NCI-H187 treated with DMSO at 0.1 percent for 48 hours (cell line): ENCODE measurements around the gene PTGER2.

ENCODE experiments used
- DNase-seq: peaks from one replicate; lab custom pipeline; 2025; lab: John Stamatoyannopoulos, UW

The PTGER2 gene

DNA sequence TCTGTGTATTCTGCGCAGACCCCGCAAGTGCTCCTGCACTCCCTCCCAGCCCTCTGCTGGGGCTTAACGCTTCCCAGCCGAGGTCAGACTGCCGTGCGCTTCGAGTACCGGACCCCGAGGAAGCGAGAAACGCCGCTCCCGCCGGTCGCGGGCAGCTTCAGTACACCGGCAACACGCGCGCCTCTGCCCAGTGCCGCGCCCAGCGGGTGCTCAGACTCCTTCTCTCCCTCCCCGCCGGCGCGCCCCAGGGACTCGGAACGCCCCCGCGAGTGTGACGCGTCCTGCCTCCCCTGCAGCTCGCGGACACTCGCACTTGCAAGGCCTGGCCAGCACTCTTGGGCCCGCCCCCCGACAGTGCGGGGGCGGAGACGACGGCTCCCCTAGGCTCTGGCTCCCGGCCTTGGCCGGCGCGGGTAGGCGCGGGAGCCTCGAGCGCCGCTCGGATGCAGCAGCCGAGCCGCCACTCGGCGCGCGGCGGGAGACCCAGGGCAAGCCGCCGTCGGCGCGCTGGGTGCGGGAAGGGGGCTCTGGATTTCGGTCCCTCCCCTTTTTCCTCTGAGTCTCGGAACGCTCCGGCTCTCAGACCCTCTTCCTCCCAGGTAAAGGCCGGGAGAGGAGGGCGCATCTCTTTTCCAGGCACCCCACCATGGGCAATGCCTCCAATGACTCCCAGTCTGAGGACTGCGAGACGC lies at the start of gene PTGER2:
PTGER2 (plus strand) TSS at position 410 of the 692 bp plus-strand sequence; CDS start at position 647, 237 bp downstream.
- DNase-seq: no peak

GRCh38 chr14:52265253-52265652 lies 48.9 kb upstream of the PTGER2 start:
- no peak for DNase-seq

DNA sequence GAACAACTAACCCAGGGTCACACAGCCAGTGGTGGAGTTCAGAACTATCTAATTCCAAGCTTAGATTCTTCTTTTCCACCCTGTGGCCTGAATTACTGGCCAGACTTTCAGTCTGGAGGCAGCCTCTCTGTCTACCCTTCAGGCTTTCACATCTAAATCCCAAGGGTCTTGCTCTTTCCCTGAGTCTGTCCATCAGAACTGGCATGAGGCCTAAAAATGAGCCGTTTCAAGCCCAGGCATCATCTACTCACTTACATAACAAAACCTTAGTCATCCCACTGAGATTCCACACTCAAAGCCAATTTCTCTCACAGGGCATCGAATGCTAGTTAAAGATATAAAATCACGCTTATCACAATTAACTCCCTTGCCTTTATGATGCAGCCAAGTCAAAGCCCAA lies 47.9 kb upstream of the PTGER2 start:
- DNase-seq: no peak

DNA sequence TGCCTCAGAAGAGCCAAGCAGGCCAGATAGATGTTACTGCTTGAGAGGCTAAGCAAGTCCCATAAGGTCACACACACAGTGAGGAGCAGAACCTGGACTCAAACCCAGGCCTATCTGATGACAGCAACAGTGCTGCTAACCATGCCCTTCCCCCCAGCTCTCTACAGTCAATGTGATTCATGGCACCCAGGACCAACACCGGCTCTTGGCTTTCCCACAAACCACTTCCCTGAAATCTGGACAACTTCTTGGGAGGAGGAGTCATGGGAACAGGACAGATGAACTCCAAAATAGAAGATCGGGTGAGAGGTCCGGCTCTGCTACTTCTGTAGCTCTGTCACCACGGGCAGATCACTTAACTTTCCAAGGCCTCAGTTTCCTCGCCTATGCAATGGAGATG lies 47.3 kb upstream of the PTGER2 start:
- no peak for DNase-seq

DNA sequence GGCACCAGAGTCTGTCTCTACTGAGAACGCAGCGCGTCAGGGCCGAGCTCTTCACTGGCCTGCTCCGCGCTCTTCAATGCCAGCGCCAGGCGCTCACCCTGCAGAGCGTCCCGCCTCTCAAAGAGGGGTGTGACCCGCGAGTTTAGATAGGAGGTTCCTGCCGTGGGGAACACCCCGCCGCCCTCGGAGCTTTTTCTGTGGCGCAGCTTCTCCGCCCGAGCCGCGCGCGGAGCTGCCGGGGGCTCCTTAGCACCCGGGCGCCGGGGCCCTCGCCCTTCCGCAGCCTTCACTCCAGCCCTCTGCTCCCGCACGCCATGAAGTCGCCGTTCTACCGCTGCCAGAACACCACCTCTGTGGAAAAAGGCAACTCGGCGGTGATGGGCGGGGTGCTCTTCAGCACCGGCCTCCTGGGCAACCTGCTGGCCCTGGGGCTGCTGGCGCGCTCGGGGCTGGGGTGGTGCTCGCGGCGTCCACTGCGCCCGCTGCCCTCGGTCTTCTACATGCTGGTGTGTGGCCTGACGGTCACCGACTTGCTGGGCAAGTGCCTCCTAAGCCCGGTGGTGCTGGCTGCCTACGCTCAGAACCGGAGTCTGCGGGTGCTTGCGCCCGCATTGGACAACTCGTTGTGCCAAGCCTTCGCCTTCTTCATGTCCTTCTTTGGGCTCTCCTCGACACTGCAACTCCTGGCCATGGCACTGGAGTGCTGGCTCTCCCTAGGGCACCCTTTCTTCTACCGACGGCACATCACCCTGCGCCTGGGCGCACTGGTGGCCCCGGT lies 46.4 kb upstream of the PTGER2 start, which contains the start of gene PTGDR:
PTGDR (plus strand) TSS at position 198 of the 778 bp plus-strand sequence; CDS start at position 315, 117 bp downstream.
- no peak for DNase-seq

- DNase-seq: no peak
Measured at GRCh38 chr14:52268279-52269061, 45.6 kb upstream of the PTGER2 start.

GRCh38 chr14:52269100-52269499 lies 45.0 kb upstream of the PTGER2 start:
- no peak for DNase-seq

GRCh38 chr14:52269982-52270381 lies 44.1 kb upstream of the PTGER2 start:
- DNase-seq: no peak

DNA sequence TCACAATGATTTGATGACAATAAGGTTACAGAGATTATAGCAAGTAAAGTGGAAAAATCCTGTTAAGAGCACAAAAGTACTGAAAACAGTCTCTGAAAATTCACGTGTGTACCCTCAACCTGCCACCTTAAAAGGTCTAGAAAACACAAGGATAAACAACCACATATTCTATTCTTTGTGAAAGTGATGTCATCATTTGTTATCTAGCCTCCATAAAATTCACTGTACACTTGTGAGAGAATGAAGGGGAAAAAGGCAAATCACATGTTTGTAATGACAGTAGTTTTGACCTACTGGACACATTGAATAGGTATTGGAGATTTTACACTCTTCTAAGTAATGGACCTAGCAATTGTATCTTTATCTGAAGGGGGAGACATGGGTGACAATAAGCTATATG lies 42.6 kb upstream of the PTGER2 start:
- DNase-seq: no peak

- no peak for DNase-seq
Measured at GRCh38 chr14:52272375-52272774, 41.7 kb upstream of the PTGER2 start.

GRCh38 chr14:52275372-52275771 lies 38.7 kb upstream of the PTGER2 start:
- no peak for DNase-seq

- DNase-seq: no peak
Measured at GRCh38 chr14:52277552-52277951, 36.6 kb upstream of the PTGER2 start.

GRCh38 chr14:52279408-52279807 lies 34.7 kb upstream of the PTGER2 start:
- DNase-seq: no peak

- no peak for DNase-seq
Measured at GRCh38 chr14:52283099-52283498, 31.0 kb upstream of the PTGER2 start.

DNA sequence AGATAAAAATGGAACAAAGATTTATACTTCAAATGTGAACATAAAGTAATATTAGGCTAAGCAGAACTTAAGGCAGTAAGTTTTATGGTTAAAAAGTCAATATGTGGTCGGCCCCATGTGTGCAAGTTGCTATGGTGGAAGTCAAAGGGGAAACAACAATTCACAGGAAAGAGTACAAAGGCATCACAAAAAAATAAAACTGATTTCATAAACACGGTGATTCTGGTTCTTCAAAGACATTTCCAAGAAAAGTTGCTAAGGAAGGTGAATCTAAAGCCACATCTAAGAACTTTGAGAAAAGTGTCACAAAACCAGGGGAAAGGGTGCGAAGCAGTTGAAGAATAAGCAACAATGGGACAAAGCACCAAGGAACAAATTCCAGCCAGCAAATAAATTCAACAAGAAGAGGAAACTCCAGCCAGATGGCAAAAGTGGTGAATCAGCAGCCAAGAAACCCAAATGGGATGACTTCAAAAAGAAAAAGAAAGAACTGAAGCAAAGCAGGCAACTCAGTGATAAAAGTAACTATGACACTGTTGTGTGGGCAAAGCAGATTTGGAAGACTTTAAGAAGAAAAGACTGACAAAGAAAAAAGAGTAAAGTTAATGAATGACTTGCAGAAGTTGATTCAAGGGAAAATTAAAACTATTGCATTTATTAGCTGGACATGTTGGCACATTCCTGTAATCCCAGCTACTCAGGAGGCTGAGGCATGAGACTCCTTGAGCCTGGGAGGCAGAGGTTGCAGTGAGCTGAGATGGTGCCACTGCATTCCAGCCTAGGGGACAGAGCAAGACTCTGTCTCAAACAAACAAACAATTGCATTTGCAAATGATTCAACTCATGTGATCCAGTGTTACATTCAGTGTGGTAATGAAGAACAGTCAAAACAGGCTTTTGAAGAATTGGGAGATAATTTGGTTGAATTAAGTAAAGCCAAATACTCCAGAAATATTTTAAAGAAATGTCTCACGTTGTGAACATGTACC lies 27.2 kb upstream of the PTGER2 start:
- no peak for DNase-seq

GRCh38 chr14:52296378-52296777 lies 17.7 kb upstream of the PTGER2 start:
- no peak for DNase-seq

DNA sequence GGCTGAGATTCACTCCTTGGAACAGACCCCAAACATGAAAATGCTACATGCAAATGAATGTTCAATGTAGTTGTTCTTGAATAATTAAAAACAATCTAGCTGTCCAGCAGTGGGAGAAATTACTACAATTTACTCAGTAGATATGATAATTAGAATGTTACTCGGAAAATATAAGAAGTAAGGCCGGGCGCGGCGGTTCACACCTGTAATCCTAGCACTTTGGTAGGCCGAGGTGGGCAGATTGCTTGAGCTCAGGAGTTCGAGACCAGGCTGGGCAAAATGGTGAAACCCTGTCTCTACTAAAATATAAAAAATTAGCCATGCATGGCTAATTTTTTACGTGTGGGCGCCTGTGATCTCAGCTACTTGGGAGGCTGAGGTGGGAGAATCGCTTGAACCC lies 15.3 kb upstream of the PTGER2 start:
- DNase-seq: no peak

DNA sequence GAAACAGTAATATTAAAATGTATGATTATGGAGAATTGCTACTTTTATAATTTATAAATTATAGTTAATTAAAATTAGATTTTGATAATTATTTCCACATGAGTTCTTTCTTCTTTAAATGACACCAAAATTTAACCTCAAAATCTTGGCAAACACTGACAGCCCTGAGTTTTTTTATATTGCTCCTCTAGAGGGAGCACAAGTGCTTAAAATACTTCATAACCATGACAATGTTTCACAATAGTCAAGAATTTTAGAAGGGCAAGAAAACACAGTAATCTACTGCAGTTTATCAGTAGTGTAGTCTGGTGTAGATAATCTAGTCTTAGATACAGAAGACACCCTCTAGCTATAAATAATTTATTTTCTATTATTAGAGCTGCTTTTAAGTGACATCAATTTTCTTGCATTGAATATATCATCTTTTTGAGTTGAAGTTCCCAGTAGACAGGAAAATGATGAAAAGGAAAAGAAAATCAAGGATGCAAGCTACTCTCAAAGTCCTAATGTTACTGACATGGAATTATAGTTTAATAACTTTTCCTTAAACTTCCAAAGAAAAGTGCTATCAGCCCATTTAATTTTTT lies 14.3 kb upstream of the PTGER2 start:
- peak; percentile 23 for DNase-seq

DNA sequence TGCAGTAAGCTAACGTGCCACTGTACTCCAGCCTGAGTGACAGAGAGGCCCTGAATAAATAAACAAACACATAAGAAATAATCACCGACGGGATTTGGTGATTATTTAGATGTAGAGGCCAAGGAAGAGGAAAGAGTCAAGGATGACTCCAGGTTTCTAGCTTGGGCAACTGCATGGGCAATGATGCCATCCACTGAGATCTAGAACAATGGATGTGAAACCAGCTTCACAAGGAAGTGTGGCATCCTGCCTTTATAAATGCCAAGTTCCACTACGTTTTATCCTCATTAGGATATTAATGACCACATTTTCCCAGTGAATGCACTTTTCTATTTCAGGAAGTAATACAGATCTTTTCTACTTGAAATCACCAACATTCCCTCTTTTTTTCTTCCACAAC lies 10.9 kb upstream of the PTGER2 start:
- no peak for DNase-seq

DNA sequence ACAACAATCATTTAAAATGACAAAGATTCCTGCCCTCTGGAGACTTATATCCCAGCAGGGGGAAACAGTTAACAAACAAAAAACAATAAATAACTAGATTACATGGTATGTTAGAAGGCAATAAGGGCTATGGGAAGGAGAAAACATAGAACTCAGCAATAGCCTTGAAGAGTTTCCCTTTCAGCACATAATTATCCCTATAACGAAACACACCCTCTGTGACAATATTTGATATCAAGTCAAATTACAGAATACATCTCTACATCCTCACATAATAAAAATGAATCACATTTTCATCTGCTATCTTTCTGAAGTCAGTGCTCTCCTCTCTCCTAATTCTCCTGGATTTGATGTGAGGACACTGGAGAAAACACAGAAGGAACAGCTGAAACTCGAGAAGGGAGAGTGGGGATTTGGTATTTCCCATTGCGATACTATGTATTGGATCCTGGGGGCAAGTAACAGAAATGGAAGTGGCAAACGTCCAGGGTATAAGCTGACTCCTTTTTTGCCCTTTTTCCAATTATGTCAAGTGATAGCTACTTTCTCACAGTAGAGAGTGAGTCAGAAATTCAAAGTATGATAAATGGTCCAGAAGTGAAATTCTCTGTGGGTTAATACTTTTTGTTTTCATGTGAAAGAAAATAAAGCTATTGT lies 9.7 kb upstream of the PTGER2 start:
- DNase-seq: no peak
